Naive B cell (primary cell): ENCODE measurements around the gene DPEP3. TPM values are rescaled to one million over a fixed set of nuclear protein-coding genes. Genes with fewer than 3 reads are reported as not detected.
"Not testable (repeated sequence)": the region's sequence is repeated elsewhere in the genome, so short reads cannot be mapped to it uniquely, and the experiment has no call there.

Source experiments
- ATAC-seq, 2 donors: fragments of 150-1000 bp; cut with Tn5 transposase; 2 replicates each; pipeline ENCODE4 v1.10.0; 2021; ENCODE audit warnings: low read depth in 2 of 2, mild to moderate bottlenecking in 2 of 2, moderate library complexity in 2 of 2
- DNase-seq: peaks from one replicate; pipeline ENCODE4 v3.0.0; 2022
- H3K27ac Mint-ChIP-seq, 6 donors: one replicate each; pipeline ENCODE4 v1.8.0; 2020 to 2022; ENCODE audit warnings: mild to moderate bottlenecking in 6 of 6, mixed read lengths in 6 of 6, moderate library complexity in 5 of 6, inconsistent platforms in 2 of 6
- H3K27me3 Mint-ChIP-seq, 3 donors: one replicate each; pipeline ENCODE4 v1.8.0; 2021 to 2022; ENCODE audit warnings: mixed read lengths in 3 of 3, mild to moderate bottlenecking in 1 of 3
- H3K36me3 Mint-ChIP-seq, 2 donors: one replicate each; pipeline ENCODE4 v1.8.0; 2020 to 2022; ENCODE audit warnings: mixed read lengths in 2 of 2, inconsistent platforms in 1 of 2, mild to moderate bottlenecking in 1 of 2
- H3K4me1 Mint-ChIP-seq, 3 donors: one replicate each; pipeline ENCODE4 v1.8.0; 2020 to 2022; ENCODE audit warnings: mixed read lengths in 3 of 3, inconsistent platforms in 1 of 3, mild to moderate bottlenecking in 1 of 3, moderate library complexity in 1 of 3
- H3K4me3 Mint-ChIP-seq, 8 donors: one replicate each; pipeline ENCODE4 v1.8.0; 2020 to 2022; ENCODE audit warnings: mild to moderate bottlenecking in 8 of 8, mixed read lengths in 8 of 8, moderate library complexity in 8 of 8, inconsistent platforms in 2 of 8
- H3K9me3 Mint-ChIP-seq, 7 donors: one replicate each; pipeline ENCODE4 v1.8.0; 2020 to 2022; ENCODE audit warnings: mixed read lengths in 7 of 7, mild to moderate bottlenecking in 5 of 7, inconsistent platforms in 2 of 7, moderate library complexity in 1 of 7
- polyA plus RNA-seq, 6 donors: library from polyadenylated mRNA; unstranded; fragments of 300-500 nt; fragmentation: Illumina TruSeq; gene quantifications; one replicate each; pipeline ENCODE4 v1.2.3, GENCODE V29; 2021; ENCODE audit warnings: low read depth in 6 of 6

The DPEP3 gene
- polyA plus RNA-seq = under 1 TPM in 4 of 6 donors, not detected in 2; 0.44 to 0.83 (median 0.55) TPM

DNA sequence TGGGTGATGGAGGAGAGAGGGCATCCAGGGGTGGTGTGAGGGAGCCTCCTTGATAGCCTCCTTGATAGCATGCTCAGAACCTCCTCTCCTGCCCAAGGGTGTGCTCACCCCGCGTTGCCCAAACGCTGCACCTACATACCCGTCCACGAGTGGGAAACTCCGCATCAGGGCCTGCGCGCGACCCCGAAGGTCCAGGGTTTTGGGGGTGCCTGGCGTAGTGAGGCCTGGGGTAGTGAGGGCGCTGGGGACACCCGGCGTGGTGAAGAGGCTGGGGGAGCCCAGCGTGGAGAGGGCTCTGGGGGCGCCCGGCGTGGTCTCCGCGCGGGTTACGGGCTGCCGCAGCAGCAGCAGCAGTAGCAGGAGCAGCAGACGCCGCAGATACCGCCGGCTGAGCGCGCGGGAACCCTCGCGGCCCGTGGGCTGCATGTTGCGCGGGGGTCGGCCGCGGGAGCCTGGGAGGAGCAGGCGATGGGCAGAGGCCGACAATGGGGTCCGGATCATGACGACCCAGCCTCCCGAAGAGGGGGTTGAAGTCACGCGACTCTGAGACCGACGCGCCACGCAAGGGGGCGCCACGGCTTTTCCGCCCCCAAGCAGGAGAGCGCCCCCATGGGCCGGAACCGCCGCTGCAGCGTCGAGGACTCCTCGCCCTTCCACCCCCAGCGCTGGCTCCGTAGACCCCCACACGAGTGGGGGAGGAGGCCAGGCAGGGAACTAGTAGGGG is at the start of gene DPEP3:
Gene DPEP3 (minus strand): TSS at position 545 of the 724 bp plus-strand sequence. CDS start 119 bp downstream, at position 426.
- ATAC-seq = no peak
- DNase-seq = no peak

DNA sequence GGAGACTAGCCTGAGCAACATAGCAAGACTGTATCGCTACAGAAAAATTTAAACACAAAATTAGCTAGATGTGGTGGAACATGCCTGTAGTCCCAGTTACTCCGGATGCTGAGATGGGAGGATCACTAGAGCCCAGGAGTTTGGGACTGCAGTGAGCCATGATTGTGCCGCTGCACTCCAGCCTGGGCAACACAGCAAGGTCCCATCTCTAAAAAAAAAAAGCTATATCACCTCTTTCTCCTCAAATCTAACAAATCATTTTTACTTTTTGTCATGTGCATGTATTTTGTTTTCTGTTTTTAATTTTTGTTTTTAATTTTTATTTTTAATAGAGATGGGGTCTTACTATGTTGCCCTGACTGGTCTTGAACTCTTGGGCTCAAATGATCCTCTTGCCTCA is 48.7 kb upstream of the DPEP3 start:
- Mint-ChIP-seq H3K4me3 (no peak overlapping the region), H3K36me3 (peaks cover 7% of the 10 kb centered on the region in 2 donors), H3K27me3 (no peaks in the 10 kb centered on the region), H3K9me3 (peaks cover 0 to 1% (median 0%) of the 10 kb centered on the region in 7 donors), H3K27ac (peak overlapping the region in 1 of 6 donors; percentile 59), H3K4me1 (peaks cover 10 to 27% (median 18%) of the 10 kb centered on the region in 3 donors)
- ATAC-seq (no peak), DNase-seq (no peak)

More for the DNA sequence above, at the start of gene DPEP3:
- peaks cover 0 to 6% (median 0%) of the 10 kb centered on the region in 3 donors for H3K27me3 Mint-ChIP-seq
- peaks cover 12 to 26% (median 24%) of the 10 kb centered on the region in 3 donors for H3K4me1 Mint-ChIP-seq
- peak within 1 kb of the TSS in 1 of 6 donors; percentile 73 for H3K27ac Mint-ChIP-seq
- no peaks in the 10 kb centered on the region for H3K9me3 Mint-ChIP-seq
- no peak within 1 kb of the TSS for H3K4me3 Mint-ChIP-seq
- no peaks in the 10 kb centered on the region for H3K36me3 Mint-ChIP-seq

- H3K27me3 Mint-ChIP-seq = no peaks in the 10 kb centered on the region
- H3K4me1 Mint-ChIP-seq = peaks cover 16 to 42% (median 23%) of the 10 kb centered on the region in 3 donors
- ATAC-seq (peak; percentile 94 to 97), DNase-seq (peak; percentile 92)
- H3K4me3 Mint-ChIP-seq = peak within 1 kb of the TSS; percentile 88 to 100 (median 98)
- no peaks in the 10 kb centered on the region for H3K9me3 Mint-ChIP-seq
- H3K27ac Mint-ChIP-seq = peak within 1 kb of the TSS; percentile 85 to 99 (median 96)
- peaks cover 7 to 9% of the 10 kb centered on the region in 2 donors for H3K36me3 Mint-ChIP-seq
Observed at GRCh38 chr16:68022728-68023537, 42.6 kb upstream of the DPEP3 start, which contains the start of the genes DDX28 and DUS2. Gene DDX28 (minus strand): TSS chr16:68023232. CDS start chr16:68023202, 30 bp downstream. Gene DUS2 (plus strand): TSS chr16:68023284. CDS start chr16:68038024, 14,740 bp downstream.

- Mint-ChIP-seq H3K36me3 (peaks cover under 1 to 3% of the 10 kb centered on the region in 2 donors), H3K27ac (peak overlapping the region in 5 of 6 donors; percentile 7 to 99 (median 94)), H3K4me1 (peaks cover 11 to 36% (median 23%) of the 10 kb centered on the region in 3 donors), H3K27me3 (no peaks in the 10 kb centered on the region), H3K4me3 (peak overlapping the region; percentile 88 to 100 (median 98)), H3K9me3 (no peaks in the 10 kb centered on the region)
- no peak for ATAC-seq
- no peak for DNase-seq
Observed at GRCh38 chr16:68022278-68022727, 42.0 kb upstream of the DPEP3 start.

- Mint-ChIP-seq H3K9me3 (no peaks in the 10 kb centered on the region), H3K36me3 (peaks cover 0 to 3% of the 10 kb centered on the region in 2 donors), H3K4me1 (peaks cover 11 to 35% (median 23%) of the 10 kb centered on the region in 3 donors), H3K27me3 (no peaks in the 10 kb centered on the region), H3K27ac (peak overlapping the region in 1 of 6 donors; percentile 91), H3K4me3 (peak overlapping the region; percentile 74 to 100 (median 98))
- DNase-seq = no peak
- ATAC-seq = no peak
Observed at GRCh38 chr16:68021490-68021889, 41.2 kb upstream of the DPEP3 start.

GRCh38 chr16:68019167-68019680 is 38.9 kb upstream of the DPEP3 start:
- no peak for ATAC-seq
- no peak for DNase-seq
- Mint-ChIP-seq H3K4me1 (peaks cover 11 to 28% (median 27%) of the 10 kb centered on the region in 3 donors), H3K27ac (peak overlapping the region in 1 of 6 donors; percentile 88), H3K9me3 (no peaks in the 10 kb centered on the region), H3K27me3 (no peaks in the 10 kb centered on the region), H3K36me3 (peaks cover 0 to 3% of the 10 kb centered on the region in 2 donors), H3K4me3 (peak overlapping the region in 1 of 8 donors; percentile 76)

DNA sequence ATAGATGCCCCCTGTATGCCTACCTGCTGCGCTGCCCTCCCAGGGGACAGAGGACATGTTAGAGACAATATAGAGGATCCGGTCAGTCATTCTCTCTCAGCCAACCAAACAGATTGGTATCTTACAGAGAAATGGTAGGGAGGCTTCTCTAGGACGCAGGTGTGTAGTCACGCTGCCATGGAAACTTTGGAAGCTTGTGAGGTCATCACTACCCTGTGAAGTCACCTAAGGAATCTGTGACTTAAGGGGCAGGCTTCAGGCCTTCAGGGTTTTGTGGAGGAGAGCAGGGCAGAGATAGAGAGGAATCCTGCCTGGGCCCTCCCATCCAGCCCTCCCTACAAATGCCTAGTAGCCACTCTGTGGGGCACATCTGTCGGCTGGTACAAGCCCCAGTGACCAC is 35.4 kb upstream of the DPEP3 start, which contains the start of gene DPEP2NB:
Gene DPEP2NB (minus strand): TSS at position 231 of the 400 bp plus-strand sequence. CDS start 141 bp downstream, at position 90.
- Mint-ChIP-seq H3K36me3 (no peaks in the 10 kb centered on the region), H3K27me3 (no peaks in the 10 kb centered on the region), H3K4me1 (peaks cover 9 to 17% (median 12%) of the 10 kb centered on the region in 3 donors), H3K9me3 (no peaks in the 10 kb centered on the region), H3K27ac (peak within 1 kb of the TSS in 2 of 6 donors; percentile 39 to 60), H3K4me3 (no peak within 1 kb of the TSS)
- ATAC-seq = no peak
- DNase-seq = no peak

DNA sequence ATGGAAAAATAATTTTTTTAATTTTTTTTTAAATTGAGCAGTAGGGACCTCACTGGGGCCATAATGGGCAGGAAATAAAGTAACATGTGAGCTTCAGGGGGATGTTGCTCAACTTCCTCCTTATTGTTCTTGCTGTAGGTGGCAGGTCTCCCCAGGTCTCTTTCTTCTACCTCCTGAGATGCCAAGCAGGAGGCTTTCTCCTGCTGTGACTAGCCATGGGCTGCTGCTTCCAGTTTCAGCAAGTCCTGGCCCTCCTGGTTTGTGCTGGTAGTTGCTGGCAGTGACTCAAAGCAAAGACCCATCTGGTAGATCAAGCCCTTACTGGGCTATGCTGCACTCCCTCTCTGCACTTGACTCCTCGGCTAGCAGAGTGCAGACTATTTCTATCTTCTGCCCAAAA is 33.1 kb upstream of the DPEP3 start:
- H3K36me3 Mint-ChIP-seq = no peaks in the 10 kb centered on the region
- no peaks in the 10 kb centered on the region for H3K27me3 Mint-ChIP-seq
- H3K4me1 Mint-ChIP-seq = peaks cover 13 to 17% (median 14%) of the 10 kb centered on the region in 3 donors
- peak overlapping the region in 1 of 6 donors; percentile 71 for H3K27ac Mint-ChIP-seq
- H3K9me3 Mint-ChIP-seq = no peaks in the 10 kb centered on the region
- peak in 1 of 2 donors; percentile 36 for ATAC-seq
- peak overlapping the region in 2 of 8 donors; percentile 12 to 25 for H3K4me3 Mint-ChIP-seq
- DNase-seq = no peak

GRCh38 chr16:68009872-68010271 is 29.6 kb upstream of the DPEP3 start:
- not testable (repeated sequence) for ATAC-seq, DNase-seq, H3K36me3 Mint-ChIP-seq, H3K9me3 Mint-ChIP-seq, H3K27me3 Mint-ChIP-seq, H3K4me3 Mint-ChIP-seq
- Mint-ChIP-seq H3K27ac (peak overlapping the region in 3 of 6 donors; percentile 46 to 94 (median 79)), H3K4me1 (peaks cover 29 to 35% (median 30%) of the 10 kb centered on the region in 3 donors)

GRCh38 chr16:68009157-68009735 is 28.9 kb upstream of the DPEP3 start:
- Mint-ChIP-seq H3K27ac (peak overlapping the region in 4 of 6 donors; percentile 44 to 94 (median 72)), H3K4me1 (peaks cover 30 to 39% (median 32%) of the 10 kb centered on the region in 3 donors), H3K9me3 (no peaks in the 10 kb centered on the region), H3K4me3 (no peak overlapping the region), H3K36me3 (no peaks in the 10 kb centered on the region), H3K27me3 (no peaks in the 10 kb centered on the region)
- DNase-seq = no peak
- ATAC-seq = no peak

DNA sequence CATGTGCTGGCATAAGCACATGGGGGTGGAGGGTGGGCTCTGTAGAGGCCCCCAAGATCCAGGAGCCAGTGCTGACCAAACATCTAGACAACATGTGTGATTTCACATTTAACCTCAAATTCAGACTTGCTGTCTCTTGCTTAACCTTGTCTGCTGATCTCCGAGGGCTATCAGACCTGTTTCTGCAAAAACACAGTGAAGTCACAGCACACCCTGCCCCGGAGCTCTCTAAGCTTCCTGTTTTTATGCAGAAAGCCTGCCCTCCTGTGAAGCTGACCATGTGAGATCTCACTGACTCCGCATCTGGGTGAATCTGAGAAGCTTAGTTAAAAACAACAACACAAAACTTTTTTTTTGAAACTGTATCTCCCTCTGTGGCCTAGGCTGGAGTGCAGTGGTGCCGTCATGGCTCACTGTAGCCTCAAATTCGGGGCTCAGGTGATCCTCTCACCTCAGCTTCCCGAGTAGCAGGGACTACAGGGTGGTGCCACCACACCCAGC is 25.5 kb upstream of the DPEP3 start:
- Mint-ChIP-seq H3K4me3 (peak overlapping the region; percentile 21 to 84 (median 71)), H3K36me3 (no peaks in the 10 kb centered on the region), H3K27me3 (no peaks in the 10 kb centered on the region), H3K4me1 (peaks cover 32 to 47% (median 37%) of the 10 kb centered on the region in 3 donors), H3K9me3 (no peaks in the 10 kb centered on the region), H3K27ac (peak overlapping the region; percentile 90 to 98 (median 94))
- ATAC-seq = peak; percentile 99
- DNase-seq = peak; percentile 68

- ATAC-seq = no peak
- H3K4me3 Mint-ChIP-seq = peak overlapping the region in 5 of 8 donors; percentile 54 to 84 (median 76)
Observed at GRCh38 chr16:68005211-68005610, 24.9 kb upstream of the DPEP3 start.

More at GRCh38 chr16:68005211-68005610, 24.9 kb upstream of the DPEP3 start:
- peak overlapping the region; percentile 90 to 98 (median 94) for H3K27ac Mint-ChIP-seq
- H3K9me3 Mint-ChIP-seq = no peaks in the 10 kb centered on the region
- H3K4me1 Mint-ChIP-seq = peaks cover 31 to 53% (median 43%) of the 10 kb centered on the region in 3 donors
- H3K36me3 Mint-ChIP-seq = no peaks in the 10 kb centered on the region
- no peak for DNase-seq
- H3K27me3 Mint-ChIP-seq = no peaks in the 10 kb centered on the region
